Measurements from ENCODE around the gene PAMR1.

- TF ChIP-seq POLR2A (IDR thresholded peaks at IDR 0.05) (no peak), CTCF (IDR thresholded peaks at IDR 0.05) (no peak)
These were observed 38.2 kb upstream of the PAMR1 start for GRCh38 chr11:35563484-35564244.

Data from Peyer's patch (tissue), 4 donors.